HG03060 (cell line): ENCODE measurements around the gene DGKI.

Experiments
- ATAC-seq: cut with Tn5 transposase; IDR thresholded peaks from one replicate; pipeline ENCODE4 v1.9.1; 2021; ENCODE audit warnings: low read depth, moderate number of reproducible peaks; ENCODE audit not compliant: unreplicated experiment

The DGKI gene

GRCh38 chr7:137519181-137519691 lies 327.5 kb downstream of the DGKI start:
- no peak for ATAC-seq

- ATAC-seq: no peak
Measured at GRCh38 chr7:137513091-137513490, 333.7 kb downstream of the DGKI start.

DNA sequence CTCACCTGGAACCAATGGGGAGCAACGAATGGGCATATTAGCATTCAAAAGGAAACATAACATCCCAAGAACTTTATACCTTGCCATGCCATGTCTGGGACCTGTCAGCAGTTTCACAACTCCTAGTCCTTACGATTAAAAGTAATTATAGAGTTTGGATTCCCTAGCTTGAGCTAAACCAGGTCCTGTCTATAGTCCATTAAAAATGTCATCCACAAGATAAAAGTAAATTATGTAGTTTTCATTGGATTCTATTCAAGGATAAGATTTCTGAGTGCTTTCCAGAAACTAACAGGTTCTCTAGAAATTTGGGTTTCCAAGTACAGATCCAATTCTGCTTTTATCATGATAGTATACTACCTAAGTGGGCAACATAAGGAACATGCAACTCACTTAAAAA lies 339.7 kb downstream of the DGKI start:
- no peak for ATAC-seq

GRCh38 chr7:137506031-137506430 lies 340.7 kb downstream of the DGKI start:
- ATAC-seq: no peak

GRCh38 chr7:137501562-137501961 lies 345.2 kb downstream of the DGKI start:
- no peak for ATAC-seq

GRCh38 chr7:137492889-137493288 lies 353.9 kb downstream of the DGKI start:
- ATAC-seq: no peak

DNA sequence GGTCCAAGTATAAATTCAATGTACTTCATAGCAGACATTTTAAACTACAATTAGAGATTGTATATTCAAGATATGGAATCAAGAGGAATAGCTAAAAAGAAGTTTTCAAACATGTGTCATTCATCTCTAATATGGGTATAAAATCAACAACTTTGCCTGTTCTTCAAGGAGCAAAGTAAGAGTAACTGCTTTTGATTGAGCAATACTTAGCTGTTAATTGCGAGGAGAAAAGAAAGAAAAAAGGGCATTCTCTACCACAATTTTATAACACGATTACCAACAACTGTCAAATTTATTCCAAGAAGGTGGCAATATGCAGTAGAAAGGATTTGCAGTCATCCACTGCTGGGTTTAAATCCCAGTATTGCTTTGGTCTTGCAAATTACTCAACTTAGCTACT lies 356.9 kb downstream of the DGKI start:
- ATAC-seq: no peak

DNA sequence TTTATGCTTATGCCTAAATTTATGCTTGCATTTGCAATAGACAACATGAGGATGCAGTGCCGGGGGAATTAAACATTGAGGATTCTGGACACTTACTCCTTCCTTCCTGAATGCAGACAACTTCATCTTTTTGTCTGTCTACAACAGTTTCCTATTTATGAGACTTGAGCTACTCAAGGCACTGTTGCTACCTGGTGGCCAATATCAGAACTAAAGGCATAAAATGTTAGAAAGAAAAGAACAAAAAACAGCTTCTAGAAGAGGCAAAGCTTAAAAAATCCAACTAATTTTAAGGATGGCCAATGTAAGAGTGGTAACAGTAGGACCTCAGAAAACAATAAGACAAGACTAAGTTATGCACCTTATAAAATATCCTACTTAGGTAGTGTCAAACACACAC lies 358.7 kb downstream of the DGKI start:
- no peak for ATAC-seq

- no peak for ATAC-seq
Measured at GRCh38 chr7:137485818-137486217, 361.0 kb downstream of the DGKI start.

DNA sequence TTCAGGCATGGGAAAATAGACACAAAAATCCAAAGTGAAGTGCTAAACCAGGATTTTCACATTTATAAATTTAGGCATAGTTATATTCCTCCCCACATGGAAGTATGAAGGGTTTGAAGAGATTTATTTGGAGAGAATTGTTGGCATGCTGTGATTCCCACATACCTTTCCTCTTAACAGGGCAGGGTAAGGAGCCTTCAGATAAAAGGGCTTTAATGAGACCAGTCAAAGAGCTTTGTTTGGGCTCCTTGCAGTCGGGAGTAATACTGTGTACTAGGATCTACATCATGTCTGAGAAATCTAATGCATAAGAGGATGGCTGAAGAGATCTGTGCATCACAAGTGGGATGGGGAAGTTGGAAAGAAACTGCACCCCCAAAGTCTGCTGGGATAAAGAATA lies 362.4 kb downstream of the DGKI start:
- ATAC-seq: no peak

GRCh38 chr7:137482466-137482865 lies 364.3 kb downstream of the DGKI start:
- no peak for ATAC-seq

DNA sequence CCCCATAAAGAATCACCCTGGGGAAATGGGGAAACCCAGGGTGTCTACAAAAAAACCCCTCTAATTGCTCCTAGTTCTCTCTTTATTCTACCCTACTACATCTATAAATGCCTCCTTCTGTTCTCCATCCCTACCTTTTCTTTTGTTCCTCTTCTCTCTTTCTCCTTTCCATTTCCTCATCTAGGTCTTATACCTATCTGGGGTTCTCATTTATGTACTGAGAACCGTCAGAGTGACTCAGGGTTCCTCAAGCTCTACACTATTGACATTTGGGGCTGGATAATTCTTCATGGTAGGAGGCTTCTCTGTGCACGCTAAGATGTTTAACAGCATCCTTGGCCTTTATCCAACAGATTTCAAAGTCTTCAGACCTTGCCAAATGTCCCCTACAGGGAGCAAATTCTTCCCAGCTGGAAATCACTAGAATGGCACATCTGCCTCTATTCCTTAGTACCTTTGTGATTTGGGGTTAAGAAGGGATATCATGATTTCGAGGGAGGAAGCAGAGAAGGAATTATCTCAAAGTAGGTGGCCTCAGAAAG lies 365.9 kb downstream of the DGKI start:
- no peak for ATAC-seq

DNA sequence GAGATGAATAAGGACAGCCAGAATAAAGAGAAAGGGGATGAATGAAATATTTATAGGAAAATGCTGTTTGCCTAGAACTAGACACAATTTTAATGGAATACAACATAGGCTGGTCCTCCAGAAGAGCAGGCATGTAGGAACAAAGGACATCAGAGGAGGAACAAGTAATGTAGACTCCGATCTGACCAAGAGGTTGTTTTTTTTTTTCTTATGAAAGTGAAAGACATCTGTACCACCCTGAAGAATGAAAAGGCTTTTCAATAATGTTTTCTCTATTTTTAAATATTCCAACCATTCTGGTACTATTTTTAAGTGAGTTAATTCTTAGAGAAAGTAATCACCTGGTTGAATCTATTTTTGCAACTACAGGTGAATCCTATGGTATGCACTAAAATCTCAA lies 366.4 kb downstream of the DGKI start:
- ATAC-seq: no peak

- no peak for ATAC-seq
Measured at GRCh38 chr7:137476937-137477336, 369.8 kb downstream of the DGKI start.

GRCh38 chr7:137475966-137476365 lies 370.8 kb downstream of the DGKI start:
- no peak for ATAC-seq

GRCh38 chr7:137474540-137475026 lies 372.2 kb downstream of the DGKI start:
- ATAC-seq: no peak

- ATAC-seq: no peak
Measured at GRCh38 chr7:137471128-137471527, 375.6 kb downstream of the DGKI start.

DNA sequence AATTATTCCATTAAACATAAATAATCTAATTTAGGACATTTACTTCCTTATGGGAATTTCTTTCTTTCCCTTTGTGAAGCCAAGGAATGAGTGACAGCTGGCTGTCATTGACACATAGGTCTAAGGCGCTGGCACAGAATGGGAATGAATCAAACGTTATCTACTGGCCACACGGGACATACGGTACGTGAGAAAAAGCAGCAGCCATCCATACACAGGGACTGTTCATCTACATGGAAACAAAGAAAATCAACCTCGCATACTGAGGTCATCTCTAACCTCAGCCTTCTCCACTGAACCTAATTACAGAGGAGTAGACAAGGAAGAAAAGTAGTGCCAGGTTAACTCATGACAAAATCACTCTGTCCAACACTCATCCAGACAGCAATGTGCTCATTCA lies 376.9 kb downstream of the DGKI start:
- ATAC-seq: no peak

GRCh38 chr7:137469191-137469811 lies 377.5 kb downstream of the DGKI start:
- no peak for ATAC-seq

GRCh38 chr7:137462847-137463246 lies 383.9 kb downstream of the DGKI start:
- ATAC-seq: no peak

DNA sequence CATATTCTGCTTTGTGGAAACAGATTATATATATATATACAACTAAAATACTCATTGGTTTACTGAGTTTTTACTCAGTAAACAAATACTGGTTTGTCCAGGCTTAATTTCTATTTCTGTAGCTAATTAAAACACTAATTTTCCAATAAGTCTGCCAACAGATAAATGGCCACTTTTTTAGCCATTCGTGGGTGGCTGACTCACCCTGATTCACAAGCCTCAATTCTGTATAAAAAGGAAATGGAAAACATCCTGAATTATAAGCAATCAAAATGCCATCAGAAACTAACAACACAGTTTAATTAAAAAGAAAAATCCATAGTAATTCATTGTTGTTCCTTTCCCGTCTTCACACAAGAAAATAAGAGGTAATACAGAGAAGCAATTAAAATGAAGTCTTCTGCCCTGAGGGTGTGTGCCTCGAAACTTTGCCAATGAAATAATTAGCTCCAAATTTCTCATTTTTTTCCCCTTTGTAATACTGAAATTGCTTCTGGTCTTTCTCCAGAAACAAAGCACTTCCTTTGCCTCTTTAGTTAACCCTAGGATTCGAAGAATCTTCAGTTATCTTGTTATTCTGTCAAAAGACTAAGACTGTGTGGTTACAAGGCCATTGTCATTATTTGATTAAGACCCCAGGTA lies 384.6 kb downstream of the DGKI start:
- no peak for ATAC-seq

DNA sequence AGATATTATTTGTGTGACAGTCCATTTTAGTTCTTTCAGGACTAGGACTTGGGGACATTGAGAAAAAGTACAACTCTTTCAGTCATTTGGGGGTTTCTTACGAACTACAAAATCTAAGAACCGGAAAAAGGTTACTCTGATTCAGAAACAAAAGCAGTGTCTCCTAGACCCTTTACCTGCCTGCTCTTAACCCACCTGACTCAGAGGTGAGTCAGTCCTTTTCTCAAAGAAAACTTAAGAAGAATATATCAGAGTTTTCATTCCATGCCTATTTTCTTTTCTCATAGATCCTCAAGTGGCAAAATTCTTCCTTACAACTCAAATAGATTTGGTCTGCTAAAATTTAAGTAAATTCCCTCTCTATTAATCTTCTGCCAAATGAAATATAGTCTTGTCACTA lies 388.4 kb downstream of the DGKI start:
- no peak for ATAC-seq
